ENCODE data around the gene NOTCH2.

NOTCH2 gene

DNA sequence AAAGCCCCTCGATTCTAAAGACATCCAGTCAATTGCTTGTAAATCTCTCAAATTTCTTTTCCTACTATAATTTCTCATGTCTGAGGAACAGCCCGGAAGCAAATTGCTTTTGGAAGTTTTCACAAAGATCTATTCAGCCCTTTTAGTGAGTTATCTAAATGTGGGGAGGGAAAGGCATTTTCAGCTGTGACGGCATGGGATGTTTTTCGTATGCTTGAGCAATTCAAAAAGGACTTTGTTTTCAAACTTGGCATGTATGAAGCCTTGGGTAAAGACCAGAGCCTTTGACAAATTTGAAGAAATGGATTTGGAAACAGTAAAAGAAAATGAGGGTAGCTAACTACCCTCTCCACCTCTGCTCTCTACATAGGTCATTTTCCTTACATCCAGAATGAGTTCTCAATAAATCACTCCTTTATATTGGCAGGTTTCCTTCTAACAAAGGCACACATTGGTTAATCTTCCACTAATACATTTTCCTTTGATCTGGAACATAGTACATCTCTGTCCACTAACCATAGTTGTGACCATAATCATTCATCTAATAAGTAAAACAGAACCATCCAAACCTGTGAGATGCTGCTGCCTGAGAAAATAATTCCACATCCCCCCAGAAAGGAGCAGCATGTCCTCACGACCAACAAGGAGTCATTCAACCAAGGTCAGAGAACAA, 107.0 kb downstream of the NOTCH2 start:
- Histone ChIP-seq H3K9me3 (ENCODE audit: control insufficient read depth, insufficient read depth, low read depth, low read length) (no peaks in the 10 kb centered on the region), H3K36me3 (ENCODE audit: control insufficient read depth in 2 of 2, insufficient read depth in 1 of 2, low read length in 2 of 2) (peaks cover 2 to 88% of the 10 kb centered on the region in 2 experiments; a peak in 2 of 3 replicates), H3K4me1 (ENCODE audit: control insufficient read depth, insufficient read depth, low read length) (no peaks in the 10 kb centered on the region), H3K4me3 (ENCODE audit: low read depth, low read length) (no peak overlapping the region), H3K27ac (ENCODE audit: extremely low read depth, low read depth, low read length) (no peak overlapping the region)
- ChIA-PET POLR2A (no interaction called here), CTCF (interaction anchor here (0.6 to 4.7 kb wide), 2 partner anchors 14 to 24 kb away, joined by 4 to 23 read pairs; no protein-coding TSS in a partner anchor)
- no peak for TF ChIP-seq ZNF530 (tag by site-specific recombination; IDR thresholded peaks at IDR 0.05; ENCODE audit: low read depth)
- no peak for TF ChIP-seq PRDM6 (tag by site-specific recombination; IDR thresholded peaks at IDR 0.05)

- Histone ChIP-seq H3K4me1 (ENCODE audit: control insufficient read depth, insufficient read depth, low read length) (no peaks in the 10 kb centered on the region), H3K27ac (ENCODE audit: extremely low read depth, low read depth, low read length) (no peak overlapping the region), H3K9me3 (ENCODE audit: control insufficient read depth, insufficient read depth, low read depth, low read length) (no peaks in the 10 kb centered on the region), H3K36me3 (ENCODE audit: control insufficient read depth in 2 of 2, insufficient read depth in 1 of 2, low read length in 2 of 2) (peaks cover 0 to 73% of the 10 kb centered on the region in 2 experiments; a peak in 1 of 3 replicates), H3K4me3 (ENCODE audit: low read depth, low read length) (no peak overlapping the region)
- ChIA-PET POLR2A (no interaction called here), CTCF (interaction anchor here (0.7 to 4.7 kb wide), 3 partner anchors 8 to 19 kb away, joined by 3 to 24 read pairs (median 23); no protein-coding TSS in a partner anchor)
- TF ChIP-seq, protein P1, sequence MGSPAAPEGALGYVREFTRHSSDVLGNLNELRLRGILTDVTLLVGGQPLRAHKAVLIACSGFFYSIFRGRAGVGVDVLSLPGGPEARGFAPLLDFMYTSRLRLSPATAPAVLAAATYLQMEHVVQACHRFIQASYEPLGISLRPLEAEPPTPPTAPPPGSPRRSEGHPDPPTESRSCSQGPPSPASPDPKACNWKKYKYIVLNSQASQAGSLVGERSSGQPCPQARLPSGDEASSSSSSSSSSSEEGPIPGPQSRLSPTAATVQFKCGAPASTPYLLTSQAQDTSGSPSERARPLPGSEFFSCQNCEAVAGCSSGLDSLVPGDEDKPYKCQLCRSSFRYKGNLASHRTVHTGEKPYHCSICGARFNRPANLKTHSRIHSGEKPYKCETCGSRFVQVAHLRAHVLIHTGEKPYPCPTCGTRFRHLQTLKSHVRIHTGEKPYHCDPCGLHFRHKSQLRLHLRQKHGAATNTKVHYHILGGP (tag by site-specific recombination; IDR thresholded peaks at IDR 0.05), result no peak
- TF ChIP-seq KLF10 (tag by site-specific recombination; IDR thresholded peaks at IDR 0.05) (no peak), MEIS1 (CRISPR knock-in tag; IDR thresholded peaks at IDR 0.05; ENCODE audit: borderline replicate concordance) (no peak), ZFP41 (tag by site-specific recombination; IDR thresholded peaks at IDR 0.05; ENCODE audit: borderline replicate concordance) (no peak), ZNF548 (tag by site-specific recombination; IDR thresholded peaks at IDR 0.05) (no peak), KLF8 (tag by site-specific recombination; IDR thresholded peaks at IDR 0.05) (no peak), ZNF23 (tag by site-specific recombination; IDR thresholded peaks at IDR 0.05; ENCODE audit: borderline replicate concordance) (no peak), ZNF776 (tag by site-specific recombination; IDR thresholded peaks at IDR 0.05; ENCODE audit: borderline replicate concordance) (no peak), ZNF223 (tag by site-specific recombination; IDR thresholded peaks at IDR 0.05) (no peak), ZNF843 (tag by site-specific recombination; IDR thresholded peaks at IDR 0.05) (no peak), KLF16 (tag by site-specific recombination; IDR thresholded peaks at IDR 0.05) (no peak)
- TF ChIP-seq, protein P2, sequence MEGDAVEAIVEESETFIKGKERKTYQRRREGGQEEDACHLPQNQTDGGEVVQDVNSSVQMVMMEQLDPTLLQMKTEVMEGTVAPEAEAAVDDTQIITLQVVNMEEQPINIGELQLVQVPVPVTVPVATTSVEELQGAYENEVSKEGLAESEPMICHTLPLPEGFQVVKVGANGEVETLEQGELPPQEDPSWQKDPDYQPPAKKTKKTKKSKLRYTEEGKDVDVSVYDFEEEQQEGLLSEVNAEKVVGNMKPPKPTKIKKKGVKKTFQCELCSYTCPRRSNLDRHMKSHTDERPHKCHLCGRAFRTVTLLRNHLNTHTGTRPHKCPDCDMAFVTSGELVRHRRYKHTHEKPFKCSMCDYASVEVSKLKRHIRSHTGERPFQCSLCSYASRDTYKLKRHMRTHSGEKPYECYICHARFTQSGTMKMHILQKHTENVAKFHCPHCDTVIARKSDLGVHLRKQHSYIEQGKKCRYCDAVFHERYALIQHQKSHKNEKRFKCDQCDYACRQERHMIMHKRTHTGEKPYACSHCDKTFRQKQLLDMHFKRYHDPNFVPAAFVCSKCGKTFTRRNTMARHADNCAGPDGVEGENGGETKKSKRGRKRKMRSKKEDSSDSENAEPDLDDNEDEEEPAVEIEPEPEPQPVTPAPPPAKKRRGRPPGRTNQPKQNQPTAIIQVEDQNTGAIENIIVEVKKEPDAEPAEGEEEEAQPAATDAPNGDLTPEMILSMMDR (tag by site-specific recombination; IDR thresholded peaks at IDR 0.05), result no peak
Measured at GRCh38 chr1:119960501-119960900, 109.0 kb downstream of the NOTCH2 start.

- POLR2A ChIA-PET, result no interaction called here
- Histone ChIP-seq H3K36me3 (ENCODE audit: control insufficient read depth in 2 of 2, insufficient read depth in 1 of 2, low read length in 2 of 2) (peaks cover 0 to 73% of the 10 kb centered on the region in 2 experiments; a peak in 1 of 3 replicates), H3K4me3 (ENCODE audit: low read depth, low read length) (no peak overlapping the region), H3K27ac (ENCODE audit: extremely low read depth, low read depth, low read length) (no peak overlapping the region), H3K9me3 (ENCODE audit: control insufficient read depth, insufficient read depth, low read depth, low read length) (no peaks in the 10 kb centered on the region), H3K4me1 (ENCODE audit: control insufficient read depth, insufficient read depth, low read length) (no peaks in the 10 kb centered on the region)
- CTCF ChIA-PET, result interaction anchor here (4.5 to 4.7 kb wide), 2 partner anchors 9 to 11 kb away, joined by 23 to 24 read pairs; no protein-coding TSS in a partner anchor
- TF ChIP-seq ZNF366 (tag by site-specific recombination; conservative IDR thresholded peaks at IDR 0.05), result no peak
- no peak for TF ChIP-seq ZNF23 (tag by site-specific recombination; IDR thresholded peaks at IDR 0.05; ENCODE audit: borderline replicate concordance)
- TF ChIP-seq ZNF571 (tag by site-specific recombination; IDR thresholded peaks at IDR 0.05), result no peak
- no peak for TF ChIP-seq ZFP37 (tag by site-specific recombination; IDR thresholded peaks at IDR 0.05)
- no peak for TF ChIP-seq WT1 (tag by site-specific recombination; IDR thresholded peaks at IDR 0.05)
- TF ChIP-seq, protein P3, sequence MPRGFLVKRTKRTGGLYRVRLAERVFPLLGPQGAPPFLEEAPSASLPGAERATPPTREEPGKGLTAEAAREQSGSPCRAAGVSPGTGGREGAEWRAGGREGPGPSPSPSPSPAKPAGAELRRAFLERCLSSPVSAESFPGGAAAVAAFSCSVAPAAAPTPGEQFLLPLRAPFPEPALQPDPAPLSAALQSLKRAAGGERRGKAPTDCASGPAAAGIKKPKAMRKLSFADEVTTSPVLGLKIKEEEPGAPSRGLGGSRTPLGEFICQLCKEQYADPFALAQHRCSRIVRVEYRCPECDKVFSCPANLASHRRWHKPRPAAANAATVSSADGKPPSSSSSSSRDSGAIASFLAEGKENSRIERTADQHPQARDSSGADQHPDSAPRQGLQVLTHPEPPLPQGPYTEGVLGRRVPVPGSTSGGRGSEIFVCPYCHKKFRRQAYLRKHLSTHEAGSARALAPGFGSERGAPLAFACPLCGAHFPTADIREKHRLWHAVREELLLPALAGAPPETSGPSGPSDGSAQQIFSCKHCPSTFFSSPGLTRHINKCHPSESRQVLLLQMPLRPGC (tag by site-specific recombination; IDR thresholded peaks at IDR 0.05), result no peak
- no peak for TF ChIP-seq ZNF747 (tag by site-specific recombination; IDR thresholded peaks at IDR 0.05)
- no peak for TF ChIP-seq ZNF488 (tag by site-specific recombination; IDR thresholded peaks at IDR 0.05)
- TF ChIP-seq ZNF239 (tag by site-specific recombination; IDR thresholded peaks at IDR 0.05), result no peak
Measured at GRCh38 chr1:119959268-119960220, 109.9 kb downstream of the NOTCH2 start.
